IPS-NIHi11 (cell line): ENCODE data around the gene TNXB.
"Not testable (repeated sequence)": the region's sequence is repeated elsewhere in the genome, so short reads cannot be mapped to it uniquely, and the experiment has no call there.

Experiments
- DNase-seq: peaks from one replicate; pipeline ENCODE4 v3.0.0; 2012; ENCODE audit warnings: mixed read lengths, low spot score

TNXB gene

GRCh38 chr6:31996385-31996784, 112.8 kb downstream of the TNXB start:
- DNase-seq = not testable (repeated sequence)

- DNase-seq = not testable (repeated sequence)
Measured at GRCh38 chr6:31994421-31994820, 114.7 kb downstream of the TNXB start.
